ENCODE measurements around the gene PDIA5.

PDIA5 gene

GRCh38 chr3:123155471-123156011 is 88.7 kb downstream of the PDIA5 start:
- no peaks in the 10 kb centered on the region for H3K9me3 ChIP-seq (ENCODE audit: insufficient read depth, low read length)
- no peak overlapping the region for H3K9ac ChIP-seq (ENCODE audit: insufficient read length, low read depth)
- no peak for TF ChIP-seq YY1 (IDR thresholded peaks at IDR 0.05; ENCODE audit: insufficient read depth, insufficient read length)
- no peak for TF ChIP-seq ZNF274 (IDR thresholded peaks at IDR 0.05; ENCODE audit: low read depth, low read length)
- no peak overlapping the region for H3K4me3 ChIP-seq (ENCODE audit: insufficient read length, low read depth)
- H3K27me3 ChIP-seq (ENCODE audit: insufficient read depth, insufficient read length): no peaks in the 10 kb centered on the region
- no peak for DNase-seq (ENCODE audit: low read depth, low spot score)
- H3K4me1 ChIP-seq (ENCODE audit: insufficient read depth, insufficient read length): peaks cover 4% of the 10 kb centered on the region
- H3K36me3 ChIP-seq (ENCODE audit: insufficient read depth, insufficient read length, low read length): peaks cover 94% of the 10 kb centered on the region

GRCh38 chr3:123156276-123156995 is 89.6 kb downstream of the PDIA5 start:
- H3K4me1 ChIP-seq (ENCODE audit: insufficient read depth, insufficient read length): peaks cover 4% of the 10 kb centered on the region
- peaks cover 94% of the 10 kb centered on the region for H3K36me3 ChIP-seq (ENCODE audit: insufficient read depth, insufficient read length, low read length)
- DNase-seq (ENCODE audit: low read depth, low spot score): no peak
- no peaks in the 10 kb centered on the region for H3K9me3 ChIP-seq (ENCODE audit: insufficient read depth, low read length)
- TF ChIP-seq SUZ12 (IDR thresholded peaks at IDR 0.05; ENCODE audit: extremely low read depth, insufficient read depth, insufficient read length): no peak
- TF ChIP-seq ZNF274 (IDR thresholded peaks at IDR 0.05; ENCODE audit: low read depth, low read length): no peak
- no peak for TF ChIP-seq YY1 (IDR thresholded peaks at IDR 0.05; ENCODE audit: insufficient read depth, insufficient read length)
- H3K4me3 ChIP-seq (ENCODE audit: insufficient read length, low read depth): no peak overlapping the region
- no peaks in the 10 kb centered on the region for H3K27me3 ChIP-seq (ENCODE audit: insufficient read depth, insufficient read length)
- H3K9ac ChIP-seq (ENCODE audit: insufficient read length, low read depth): no peak overlapping the region

DNA sequence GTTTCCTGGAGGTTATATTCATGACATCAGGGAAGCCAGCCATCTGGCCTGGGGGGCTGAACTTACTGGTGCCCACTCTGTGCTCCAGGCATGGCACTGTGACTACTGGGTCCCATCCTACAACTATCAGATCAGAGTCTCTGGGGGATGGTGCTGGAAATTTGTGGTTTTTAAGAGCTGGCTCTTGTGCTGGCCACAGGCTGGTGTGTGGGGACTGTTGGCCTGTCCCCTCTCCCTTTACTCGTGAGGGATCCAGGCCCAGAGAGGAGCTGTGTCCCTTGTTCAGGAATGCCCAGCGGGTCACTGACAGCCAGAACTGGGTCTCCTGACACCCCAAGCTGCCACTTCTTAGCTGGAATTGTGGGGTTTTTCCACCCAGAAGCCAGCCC is 90.4 kb downstream of the PDIA5 start:
- Histone ChIP-seq H3K27me3 (ENCODE audit: insufficient read depth, insufficient read length) (no peaks in the 10 kb centered on the region), H3K36me3 (ENCODE audit: insufficient read depth, insufficient read length, low read length) (peaks cover 97% of the 10 kb centered on the region), H3K4me1 (ENCODE audit: insufficient read depth, insufficient read length) (peaks cover 4% of the 10 kb centered on the region), H3K4me3 (ENCODE audit: insufficient read length, low read depth) (no peak overlapping the region), H3K9ac (ENCODE audit: insufficient read length, low read depth) (no peak overlapping the region), H3K9me3 (ENCODE audit: insufficient read depth, low read length) (no peaks in the 10 kb centered on the region)
- no peak for DNase-seq (ENCODE audit: low read depth, low spot score)
- TF ChIP-seq ZNF274 (IDR thresholded peaks at IDR 0.05; ENCODE audit: low read depth, low read length) (no peak), YY1 (IDR thresholded peaks at IDR 0.05; ENCODE audit: insufficient read depth, insufficient read length) (no peak)

- Histone ChIP-seq H3K9ac (ENCODE audit: insufficient read length, low read depth) (no peak overlapping the region), H3K9me3 (ENCODE audit: insufficient read depth, low read length) (no peaks in the 10 kb centered on the region), H3K4me3 (ENCODE audit: insufficient read length, low read depth) (no peak overlapping the region), H3K36me3 (ENCODE audit: insufficient read depth, insufficient read length, low read length) (peaks cover 98% of the 10 kb centered on the region), H3K4me1 (ENCODE audit: insufficient read depth, insufficient read length) (peaks cover 4% of the 10 kb centered on the region), H3K27me3 (ENCODE audit: insufficient read depth, insufficient read length) (no peaks in the 10 kb centered on the region)
- DNase-seq (ENCODE audit: low read depth, low spot score): no peak
- TF ChIP-seq ZNF274 (IDR thresholded peaks at IDR 0.05; ENCODE audit: low read depth, low read length): no peak
- no peak for TF ChIP-seq YY1 (IDR thresholded peaks at IDR 0.05; ENCODE audit: insufficient read depth, insufficient read length)
- TF ChIP-seq SUZ12 (IDR thresholded peaks at IDR 0.05; ENCODE audit: extremely low read depth, insufficient read depth, insufficient read length): no peak
Observed at GRCh38 chr3:123157598-123158287, 90.9 kb downstream of the PDIA5 start.

DNA sequence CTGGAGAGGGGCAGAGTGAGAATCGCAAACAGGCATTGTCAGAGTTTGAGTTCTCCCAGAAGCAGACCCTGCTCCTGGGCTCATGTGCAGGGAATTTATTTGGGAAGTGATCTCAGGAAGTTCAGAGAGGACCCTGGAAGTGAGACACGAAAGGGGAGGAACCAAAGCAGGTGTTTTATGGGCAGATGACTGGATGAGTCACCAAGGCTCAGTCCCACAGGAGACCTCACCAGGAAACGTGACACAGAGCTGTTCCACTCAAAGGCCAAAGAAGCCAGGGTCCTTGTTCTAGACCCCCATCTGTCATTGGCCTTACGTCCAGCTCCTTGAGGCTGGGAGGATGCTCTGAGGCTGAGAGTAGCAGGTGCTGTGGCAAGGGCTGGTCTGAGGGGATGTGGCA is 91.5 kb downstream of the PDIA5 start:
- Histone ChIP-seq H3K9ac (ENCODE audit: insufficient read length, low read depth) (no peak overlapping the region), H3K36me3 (ENCODE audit: insufficient read depth, insufficient read length, low read length) (peaks cover 98% of the 10 kb centered on the region), H3K9me3 (ENCODE audit: insufficient read depth, low read length) (no peaks in the 10 kb centered on the region), H3K4me1 (ENCODE audit: insufficient read depth, insufficient read length) (peaks cover 2% of the 10 kb centered on the region), H3K27me3 (ENCODE audit: insufficient read depth, insufficient read length) (no peaks in the 10 kb centered on the region), H3K4me3 (ENCODE audit: insufficient read length, low read depth) (no peak overlapping the region)
- no peak for DNase-seq (ENCODE audit: low read depth, low spot score)
- TF ChIP-seq YY1 (IDR thresholded peaks at IDR 0.05; ENCODE audit: insufficient read depth, insufficient read length) (no peak), ZNF274 (IDR thresholded peaks at IDR 0.05; ENCODE audit: low read depth, low read length) (no peak), SUZ12 (IDR thresholded peaks at IDR 0.05; ENCODE audit: extremely low read depth, insufficient read depth, insufficient read length) (no peak)

GRCh38 chr3:123158899-123159390 is 92.1 kb downstream of the PDIA5 start:
- no peak for DNase-seq (ENCODE audit: low read depth, low spot score)
- H3K36me3 ChIP-seq (ENCODE audit: insufficient read depth, insufficient read length, low read length): peaks cover 99% of the 10 kb centered on the region
- H3K9me3 ChIP-seq (ENCODE audit: insufficient read depth, low read length): no peaks in the 10 kb centered on the region
- no peak overlapping the region for H3K4me3 ChIP-seq (ENCODE audit: insufficient read length, low read depth)
- no peak overlapping the region for H3K9ac ChIP-seq (ENCODE audit: insufficient read length, low read depth)
- TF ChIP-seq ZNF274 (IDR thresholded peaks at IDR 0.05; ENCODE audit: low read depth, low read length) (no peak), SUZ12 (IDR thresholded peaks at IDR 0.05; ENCODE audit: extremely low read depth, insufficient read depth, insufficient read length) (no peak), YY1 (IDR thresholded peaks at IDR 0.05; ENCODE audit: insufficient read depth, insufficient read length) (no peak)
- no peaks in the 10 kb centered on the region for H3K27me3 ChIP-seq (ENCODE audit: insufficient read depth, insufficient read length)
- H3K4me1 ChIP-seq (ENCODE audit: insufficient read depth, insufficient read length): peaks cover 2% of the 10 kb centered on the region

DNA sequence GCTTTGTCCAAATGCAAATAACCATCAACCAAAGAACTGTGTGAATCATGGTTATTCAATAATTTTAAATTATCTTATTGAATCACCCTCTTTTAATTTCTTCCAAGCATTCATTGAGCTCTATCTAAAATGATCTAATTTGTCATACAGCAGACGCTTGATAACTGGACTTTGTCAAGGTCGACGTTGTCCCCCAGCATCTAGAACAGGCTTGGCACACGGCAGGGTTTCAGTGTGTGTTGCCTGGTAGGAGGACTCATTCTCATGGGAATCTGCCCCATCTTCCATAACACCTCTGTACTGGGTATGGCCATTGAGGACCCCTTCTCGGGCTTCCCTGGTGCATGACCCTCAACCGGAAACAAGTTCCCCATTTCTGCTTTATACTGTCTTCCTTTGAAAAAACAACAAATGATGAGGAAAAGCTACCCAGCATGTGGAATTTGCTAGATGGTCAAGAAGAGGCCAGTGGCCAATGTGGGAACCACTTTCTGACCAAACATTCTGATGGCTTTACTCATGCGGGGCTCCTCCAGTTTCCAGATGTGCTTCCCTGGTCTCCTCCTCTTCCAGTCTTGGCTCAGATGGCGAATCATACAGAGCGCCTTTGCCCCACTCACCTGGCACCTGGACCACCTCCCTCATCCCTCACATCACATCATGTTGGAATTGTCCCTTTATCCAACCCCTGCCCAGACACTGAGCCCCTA is 93.3 kb downstream of the PDIA5 start:
- no peak for TF ChIP-seq ZNF274 (IDR thresholded peaks at IDR 0.05; ENCODE audit: low read depth, low read length)
- no peak for TF ChIP-seq SUZ12 (IDR thresholded peaks at IDR 0.05; ENCODE audit: extremely low read depth, insufficient read depth, insufficient read length)
- TF ChIP-seq YY1 (IDR thresholded peaks at IDR 0.05; ENCODE audit: insufficient read depth, insufficient read length): no peak
- peaks cover 2% of the 10 kb centered on the region for H3K4me1 ChIP-seq (ENCODE audit: insufficient read depth, insufficient read length)
- no peaks in the 10 kb centered on the region for H3K27me3 ChIP-seq (ENCODE audit: insufficient read depth, insufficient read length)
- no peak overlapping the region for H3K4me3 ChIP-seq (ENCODE audit: insufficient read length, low read depth)
- 0 out of 2 replicates have a peak, but pooled peaks cover 7% of the 10 kb centered on the region for H3K9me3 ChIP-seq (ENCODE audit: insufficient read depth, low read length)
- no peak overlapping the region for H3K9ac ChIP-seq (ENCODE audit: insufficient read length, low read depth)
- DNase-seq (ENCODE audit: low read depth, low spot score): no peak
- peaks cover 99% of the 10 kb centered on the region for H3K36me3 ChIP-seq (ENCODE audit: insufficient read depth, insufficient read length, low read length)
